Central memory CD4-positive, alpha-beta T cell (primary cell): ENCODE measurements around the gene MPZL3.
A peak's percentile ranks its signal among the peaks of the same experiment; 100 is the strongest.

Source experiments
- DNase-seq: peaks from one replicate; pipeline ENCODE4 v3.0.0; 2022
- total RNA-seq, 3 experiments: gene quantifications; one replicate each; lab custom pipeline; 2026; lab: John Stamatoyannopoulos, UW

The MPZL3 gene
- total RNA-seq: 32.4 to 284 (median 57.5) reads per million in 3 experiments

GRCh38 chr11:118251858-118252652 lies at the start of gene MPZL3:
TSS of gene MPZL3 (minus strand) at chr11:118252365. CDS start at chr11:118252294, 71 bp downstream.
- peak; percentile 90 for DNase-seq

GRCh38 chr11:118301600-118302195 lies 49.5 kb upstream of the MPZL3 start:
- no peak for DNase-seq

- DNase-seq: peak; percentile 43
Observed at GRCh38 chr11:118295815-118296454, 43.8 kb upstream of the MPZL3 start.

GRCh38 chr11:118295199-118295598 lies 43.0 kb upstream of the MPZL3 start:
- no peak for DNase-seq

GRCh38 chr11:118294053-118294452 lies 41.9 kb upstream of the MPZL3 start:
- DNase-seq: no peak

- DNase-seq: no peak
Observed at GRCh38 chr11:118291477-118292135, 39.4 kb upstream of the MPZL3 start.

- DNase-seq: peak; percentile 44
Observed at GRCh38 chr11:118290923-118291322, 38.8 kb upstream of the MPZL3 start.

- DNase-seq: no peak
Observed at GRCh38 chr11:118289401-118289800, 37.2 kb upstream of the MPZL3 start.

- no peak for DNase-seq
Observed at GRCh38 chr11:118287006-118287405, 34.8 kb upstream of the MPZL3 start.

- DNase-seq: no peak
Observed at GRCh38 chr11:118286545-118286944, 34.4 kb upstream of the MPZL3 start.

- DNase-seq: no peak
Observed at GRCh38 chr11:118283756-118284350, 31.7 kb upstream of the MPZL3 start.

GRCh38 chr11:118283037-118283636 lies 31.0 kb upstream of the MPZL3 start:
- no peak for DNase-seq

- DNase-seq: no peak
Observed at GRCh38 chr11:118282606-118283005, 30.4 kb upstream of the MPZL3 start.

- peak; percentile 23 for DNase-seq
Observed at GRCh38 chr11:118281284-118281683, 29.1 kb upstream of the MPZL3 start.

- no peak for DNase-seq
Observed at GRCh38 chr11:118277312-118277711, 25.1 kb upstream of the MPZL3 start.

GRCh38 chr11:118276422-118276821 lies 24.3 kb upstream of the MPZL3 start:
- no peak for DNase-seq

GRCh38 chr11:118275176-118275575 lies 23.0 kb upstream of the MPZL3 start:
- DNase-seq: no peak

GRCh38 chr11:118274186-118274585 lies 22.0 kb upstream of the MPZL3 start:
- no peak for DNase-seq

GRCh38 chr11:118272001-118272400 lies 19.8 kb upstream of the MPZL3 start:
- no peak for DNase-seq

GRCh38 chr11:118267486-118267885 lies 15.3 kb upstream of the MPZL3 start:
- no peak for DNase-seq

- no peak for DNase-seq
Observed at GRCh38 chr11:118265954-118266353, 13.8 kb upstream of the MPZL3 start.
